ELR (cell line): ENCODE measurements around the gene CENPF.
A peak's percentile ranks its signal among the peaks of the same experiment; 100 is the strongest.

Experiments
- DNase-seq: peaks from one replicate; pipeline ENCODE4 v3.0.0-alpha.2; 2015; ENCODE audit warnings: low read depth

The CENPF gene

GRCh38 chr1:214617246-214617645 is 14.3 kb downstream of the CENPF start:
- no peak for DNase-seq

DNA sequence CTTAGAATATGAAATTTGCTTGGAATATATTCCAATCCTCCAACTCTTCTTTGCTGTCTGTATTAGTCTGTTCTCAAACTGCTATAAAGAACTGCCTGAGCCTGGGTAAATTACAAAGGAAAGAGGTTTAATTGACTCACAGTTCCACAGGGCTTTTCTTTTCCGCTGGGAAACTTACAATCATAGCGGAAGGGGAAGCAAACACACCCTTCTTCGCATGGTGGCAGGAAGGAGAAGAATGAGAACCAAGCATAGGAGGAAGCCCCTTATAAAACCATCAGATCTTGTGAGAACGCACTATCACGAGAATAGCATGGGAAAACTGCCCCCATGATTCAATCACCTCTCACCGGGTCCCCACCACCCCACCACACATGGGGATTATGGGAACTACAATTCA is 14.8 kb downstream of the CENPF start:
- DNase-seq: no peak

GRCh38 chr1:214621236-214621635 is 18.2 kb downstream of the CENPF start:
- DNase-seq: no peak

DNA sequence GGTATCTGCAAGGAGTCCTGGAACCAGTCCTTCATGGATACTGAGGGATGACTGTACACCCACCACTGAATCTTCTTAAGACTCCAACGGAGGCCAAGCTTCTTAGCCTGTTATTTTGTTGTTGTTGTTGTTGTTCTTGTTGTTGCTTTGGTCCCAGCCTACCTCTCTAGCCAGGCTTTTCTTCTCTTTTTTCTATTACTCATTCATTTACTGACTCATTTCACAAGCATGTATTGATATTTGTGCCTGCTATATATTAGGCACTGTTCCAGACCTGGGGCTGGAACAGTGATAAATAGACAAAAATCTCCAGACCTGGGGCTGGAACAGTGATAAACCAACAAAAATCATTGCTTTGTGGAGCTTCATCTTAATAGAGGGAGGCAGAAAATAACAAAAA is 20.4 kb downstream of the CENPF start:
- DNase-seq: peak; percentile 83

DNA sequence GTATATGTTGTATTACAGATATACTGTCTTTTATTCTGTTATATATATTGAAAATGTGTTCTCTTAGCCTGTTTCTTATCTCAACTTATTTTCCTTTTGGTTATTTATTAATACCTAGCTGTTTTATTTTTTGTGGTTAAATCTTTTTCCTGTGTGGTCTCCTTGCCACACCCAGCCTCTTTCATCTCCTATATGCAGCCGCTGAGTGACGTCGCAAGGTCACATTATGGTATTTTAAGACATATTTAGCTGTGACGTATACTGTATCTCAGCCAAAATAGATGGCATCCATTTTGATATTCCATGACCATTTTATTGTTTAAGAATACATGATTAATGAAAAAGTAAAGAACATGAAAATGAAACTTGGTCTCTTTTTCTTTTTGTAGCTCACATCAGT is 29.1 kb downstream of the CENPF start:
- DNase-seq: no peak

GRCh38 chr1:214633686-214634085 is 30.7 kb downstream of the CENPF start:
- DNase-seq: no peak

GRCh38 chr1:214634267-214634666 is 31.3 kb downstream of the CENPF start:
- no peak for DNase-seq

GRCh38 chr1:214635086-214635485 is 32.1 kb downstream of the CENPF start:
- no peak for DNase-seq

- no peak for DNase-seq
Observed at GRCh38 chr1:214635506-214635905, 32.5 kb downstream of the CENPF start.

DNA sequence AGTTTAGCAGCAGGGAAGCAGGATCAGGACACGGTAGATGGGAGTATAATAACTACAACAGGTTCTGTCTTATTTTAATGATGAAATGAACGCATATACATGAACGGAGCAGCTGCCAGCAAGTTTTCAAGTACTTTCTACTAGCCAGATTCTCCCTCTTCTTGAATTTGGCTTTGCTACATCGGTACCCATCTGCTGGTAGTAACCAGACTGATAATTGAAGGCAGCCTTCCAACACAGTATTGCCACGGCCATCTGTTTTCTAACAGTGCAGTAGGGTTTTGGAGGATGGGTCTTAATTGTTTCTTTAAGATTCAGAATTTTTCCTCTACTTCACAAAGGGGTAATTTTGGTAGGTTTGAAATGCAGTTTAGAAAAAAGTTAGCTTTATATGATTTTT is 33.4 kb downstream of the CENPF start:
- DNase-seq: no peak

GRCh38 chr1:214637125-214637524 is 34.1 kb downstream of the CENPF start:
- no peak for DNase-seq

DNA sequence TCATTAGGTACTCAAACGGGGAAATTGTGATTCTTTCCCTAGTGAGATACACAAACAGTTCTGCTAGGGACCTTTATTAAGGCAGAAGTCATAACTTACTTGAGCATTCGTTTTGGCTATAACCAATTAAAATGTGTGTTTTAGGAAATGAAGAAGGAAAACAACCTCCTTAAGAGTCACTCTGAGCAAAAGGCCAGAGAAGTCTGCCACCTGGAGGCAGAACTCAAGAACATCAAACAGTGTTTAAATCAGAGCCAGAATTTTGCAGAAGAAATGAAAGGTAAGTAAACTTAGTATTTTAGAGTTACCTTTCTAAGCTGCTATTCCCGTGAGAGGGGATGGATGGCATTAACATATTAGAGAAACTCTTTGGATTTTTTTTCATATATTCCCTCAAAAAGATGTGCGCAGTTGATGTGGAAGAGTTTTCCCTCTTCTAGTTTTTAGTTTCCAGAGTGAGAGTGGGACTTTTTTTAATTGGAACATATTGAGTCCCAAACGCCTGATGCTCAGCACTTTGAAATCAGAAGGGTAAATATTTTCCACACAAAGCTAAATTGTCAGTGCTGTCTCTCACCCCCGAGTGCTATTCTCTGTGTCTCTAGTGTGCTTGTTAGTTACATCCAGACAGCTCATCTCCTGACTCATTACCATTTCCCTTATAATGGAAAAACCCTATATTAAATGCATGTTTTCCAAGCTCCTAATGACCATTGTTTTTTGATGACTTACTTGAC is 34.9 kb downstream of the CENPF start:
- peak; percentile 73 for DNase-seq

DNA sequence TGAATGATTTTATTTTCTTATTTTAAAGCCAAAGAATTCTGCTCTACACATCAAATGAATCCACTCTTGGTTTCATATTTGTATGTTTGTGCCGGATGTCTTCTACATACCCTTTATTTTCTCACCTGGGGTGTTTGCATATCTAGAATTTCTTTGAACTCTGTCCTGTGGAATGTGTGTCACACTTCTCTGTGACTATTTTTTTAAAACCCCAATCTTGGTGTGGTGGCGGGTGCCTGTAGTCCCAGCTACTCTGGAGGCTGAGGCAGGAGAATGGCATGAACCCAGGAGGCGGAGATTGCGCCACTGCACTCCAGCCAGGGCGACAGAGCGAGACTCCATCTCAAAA is 35.4 kb downstream of the CENPF start:
- DNase-seq: no peak

DNA sequence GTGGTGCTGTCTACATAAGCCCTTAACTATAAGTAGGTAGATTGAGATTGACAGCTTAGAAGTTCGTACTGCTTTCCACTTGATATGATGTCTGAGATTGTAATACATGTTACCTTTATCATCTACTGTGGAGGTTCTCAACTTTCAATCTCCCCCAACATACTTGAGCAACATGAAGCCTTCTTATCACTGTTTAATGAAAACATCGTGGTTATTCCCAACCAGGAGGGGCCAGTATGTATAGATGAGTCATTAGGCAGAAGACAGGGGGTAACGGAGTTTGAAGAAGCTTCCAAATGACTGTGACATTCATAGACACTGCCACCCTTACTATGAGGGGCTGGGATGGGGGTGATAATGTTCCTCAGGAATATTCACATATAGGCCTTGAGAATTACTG is 36.0 kb downstream of the CENPF start:
- peak; percentile 42 for DNase-seq

GRCh38 chr1:214640431-214641213 is 37.6 kb downstream of the CENPF start:
- no peak for DNase-seq

DNA sequence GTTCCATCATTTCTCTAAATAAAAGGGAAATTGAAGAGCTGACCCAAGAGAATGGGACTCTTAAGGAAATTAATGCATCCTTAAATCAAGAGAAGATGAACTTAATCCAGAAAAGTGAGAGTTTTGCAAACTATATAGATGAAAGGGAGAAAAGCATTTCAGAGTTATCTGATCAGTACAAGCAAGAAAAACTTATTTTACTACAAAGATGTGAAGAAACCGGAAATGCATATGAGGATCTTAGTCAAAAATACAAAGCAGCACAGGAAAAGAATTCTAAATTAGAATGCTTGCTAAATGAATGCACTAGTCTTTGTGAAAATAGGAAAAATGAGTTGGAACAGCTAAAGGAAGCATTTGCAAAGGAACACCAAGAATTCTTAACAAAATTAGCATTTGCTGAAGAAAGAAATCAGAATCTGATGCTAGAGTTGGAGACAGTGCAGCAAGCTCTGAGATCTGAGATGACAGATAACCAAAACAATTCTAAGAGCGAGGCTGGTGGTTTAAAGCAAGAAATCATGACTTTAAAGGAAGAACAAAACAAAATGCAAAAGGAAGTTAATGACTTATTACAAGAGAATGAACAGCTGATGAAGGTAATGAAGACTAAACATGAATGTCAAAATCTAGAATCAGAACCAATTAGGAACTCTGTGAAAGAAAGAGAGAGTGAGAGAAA is 38.4 kb downstream of the CENPF start:
- no peak for DNase-seq

DNA sequence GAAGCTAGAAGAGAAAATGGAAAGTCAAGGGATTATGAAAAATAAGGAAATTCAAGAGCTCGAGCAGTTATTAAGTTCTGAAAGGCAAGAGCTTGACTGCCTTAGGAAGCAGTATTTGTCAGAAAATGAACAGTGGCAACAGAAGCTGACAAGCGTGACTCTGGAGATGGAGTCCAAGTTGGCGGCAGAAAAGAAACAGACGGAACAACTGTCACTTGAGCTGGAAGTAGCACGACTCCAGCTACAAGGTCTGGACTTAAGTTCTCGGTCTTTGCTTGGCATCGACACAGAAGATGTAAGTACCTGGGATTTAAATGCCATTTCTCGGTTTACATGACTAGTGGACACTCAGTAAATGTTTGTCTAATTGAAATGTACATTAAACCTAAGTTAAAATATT is 40.0 kb downstream of the CENPF start:
- DNase-seq: no peak

GRCh38 chr1:214645712-214646111 is 42.7 kb downstream of the CENPF start:
- DNase-seq: no peak

GRCh38 chr1:214648801-214649200 is 45.8 kb downstream of the CENPF start:
- DNase-seq: no peak

DNA sequence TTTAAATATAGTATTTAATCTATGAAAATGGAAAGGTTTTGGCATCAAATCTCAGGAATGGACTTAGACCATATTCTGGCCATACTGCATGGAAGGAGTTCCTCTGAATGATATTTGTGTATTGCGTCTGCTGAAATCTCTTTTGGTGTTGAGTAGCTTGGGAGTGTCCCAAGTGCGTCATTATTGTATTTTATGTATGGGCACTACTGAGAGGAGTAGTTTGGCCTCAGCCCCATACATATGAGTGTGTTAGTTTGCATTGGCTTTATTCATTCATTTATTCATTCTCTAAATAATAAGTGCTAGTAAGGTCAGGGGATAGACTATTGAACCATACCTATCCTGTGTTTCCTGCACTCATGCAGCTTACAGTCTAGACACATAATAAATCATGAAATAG is 46.6 kb downstream of the CENPF start:
- no peak for DNase-seq

DNA sequence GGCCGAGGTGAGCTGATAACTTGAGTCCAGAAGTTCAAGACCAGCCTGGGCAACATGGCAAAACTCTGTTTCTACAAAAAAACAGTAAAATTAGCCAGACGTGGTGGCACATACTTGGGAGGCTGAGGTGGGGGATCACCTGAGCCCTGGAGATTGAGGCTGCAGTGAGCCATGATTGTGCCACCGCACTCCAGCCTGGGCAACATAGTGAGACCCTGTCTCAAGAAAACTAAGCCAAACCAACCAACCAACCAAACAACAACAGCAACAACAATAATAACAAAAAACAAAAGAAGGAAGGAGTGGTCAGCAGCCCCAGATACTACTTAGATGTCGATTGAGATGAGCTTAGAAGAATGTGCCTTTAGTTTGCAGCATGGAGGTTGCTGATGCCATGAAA is 47.7 kb downstream of the CENPF start:
- DNase-seq: no peak

- DNase-seq: no peak
Observed at GRCh38 chr1:214657299-214657698, 54.3 kb downstream of the CENPF start.

- DNase-seq: no peak
Observed at GRCh38 chr1:214658175-214658574, 55.2 kb downstream of the CENPF start.
